Keratinocyte (primary cell): ENCODE data around the gene ZBTB38.

Experiments used
- CTCF ChIP-seq, 3 experiments: IDR thresholded peaks in 1 of 3; conservative IDR thresholded peaks in 1 of 3; optimal IDR thresholded peaks in 1 of 3; 2 replicates in 2 of 3; 3 replicates in 1 of 3; pipeline versions ENCODE3 to v1.5.1; 2011; ENCODE audit warnings: low read length in 3 of 3, mild to moderate bottlenecking in 3 of 3, moderate library complexity in 2 of 3, control low read depth in 1 of 3, inconsistent platforms in 1 of 3; ENCODE audit not compliant: insufficient read depth in 2 of 3; ENCODE audit errors: extremely low read depth in 1 of 3
- EZH2 ChIP-seq: IDR thresholded peaks from one replicate; pipeline ENCODE4 v1.6.1; 2012; ENCODE audit warnings: inconsistent platforms, mild to moderate bottlenecking, low read length, moderate library complexity

- TF ChIP-seq CTCF (optimal IDR thresholded peaks at IDR 0.05 in 1 of 3, IDR thresholded peaks at IDR 0.05 in 1 of 3, conservative IDR thresholded peaks at IDR 0.05 in 1 of 3; ENCODE audit: extremely low read depth in 1 of 3, insufficient read depth in 2 of 3, low read length in 3 of 3) = peak in 2 of 3 experiments; percentile 28 to 33
- no peak for TF ChIP-seq EZH2
Measured at GRCh38 chr3:141370065-141370533, 1.8 kb downstream of the ZBTB38 start.
